ENCODE measurements around the gene MAP1LC3B.

Gene MAP1LC3B

GRCh38 chr16:87366930-87367329 is 25.2 kb upstream of the MAP1LC3B start:
- no peak for DNase-seq (ENCODE audit: low read depth)
- TF ChIP-seq, protein P1, sequence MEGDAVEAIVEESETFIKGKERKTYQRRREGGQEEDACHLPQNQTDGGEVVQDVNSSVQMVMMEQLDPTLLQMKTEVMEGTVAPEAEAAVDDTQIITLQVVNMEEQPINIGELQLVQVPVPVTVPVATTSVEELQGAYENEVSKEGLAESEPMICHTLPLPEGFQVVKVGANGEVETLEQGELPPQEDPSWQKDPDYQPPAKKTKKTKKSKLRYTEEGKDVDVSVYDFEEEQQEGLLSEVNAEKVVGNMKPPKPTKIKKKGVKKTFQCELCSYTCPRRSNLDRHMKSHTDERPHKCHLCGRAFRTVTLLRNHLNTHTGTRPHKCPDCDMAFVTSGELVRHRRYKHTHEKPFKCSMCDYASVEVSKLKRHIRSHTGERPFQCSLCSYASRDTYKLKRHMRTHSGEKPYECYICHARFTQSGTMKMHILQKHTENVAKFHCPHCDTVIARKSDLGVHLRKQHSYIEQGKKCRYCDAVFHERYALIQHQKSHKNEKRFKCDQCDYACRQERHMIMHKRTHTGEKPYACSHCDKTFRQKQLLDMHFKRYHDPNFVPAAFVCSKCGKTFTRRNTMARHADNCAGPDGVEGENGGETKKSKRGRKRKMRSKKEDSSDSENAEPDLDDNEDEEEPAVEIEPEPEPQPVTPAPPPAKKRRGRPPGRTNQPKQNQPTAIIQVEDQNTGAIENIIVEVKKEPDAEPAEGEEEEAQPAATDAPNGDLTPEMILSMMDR (IDR thresholded peaks at IDR 0.05; ENCODE audit: insufficient read depth, low read depth, low read length, missing control alignments) = no peak
- H3K4me3 ChIP-seq (ENCODE audit: low read depth, low read length) = no peak overlapping the region

DNA sequence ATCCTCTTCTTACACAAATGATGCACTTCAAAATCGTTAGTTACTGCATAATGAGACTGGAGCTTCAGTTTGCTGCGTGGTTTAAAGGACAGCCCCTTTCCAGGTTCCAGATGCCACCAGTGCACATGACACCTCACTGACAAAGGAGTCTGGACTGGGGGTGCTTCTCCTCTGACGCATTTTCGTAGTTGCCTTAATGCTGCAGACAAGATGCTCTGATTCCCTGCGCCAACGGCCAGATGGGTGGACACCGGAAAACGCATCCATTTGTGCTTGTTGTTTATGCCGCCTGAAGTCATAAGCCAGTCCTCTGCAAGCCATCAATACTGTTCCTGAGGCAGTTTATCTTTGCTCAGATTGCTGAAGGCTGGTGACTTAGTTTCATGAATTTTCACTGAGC is 24.6 kb upstream of the MAP1LC3B start:
- H3K4me3 ChIP-seq (ENCODE audit: low read depth, low read length) = no peak overlapping the region
- TF ChIP-seq, protein P1 (IDR thresholded peaks at IDR 0.05; ENCODE audit: insufficient read depth, low read depth, low read length, missing control alignments) = no peak
- no peak for DNase-seq (ENCODE audit: low read depth)

GRCh38 chr16:87368029-87368770 is 23.9 kb upstream of the MAP1LC3B start:
- no peak overlapping the region for H3K4me3 ChIP-seq (ENCODE audit: low read depth, low read length)
- TF ChIP-seq, protein P1 (IDR thresholded peaks at IDR 0.05; ENCODE audit: insufficient read depth, low read depth, low read length, missing control alignments) = no peak
- no peak for DNase-seq (ENCODE audit: low read depth)

DNA sequence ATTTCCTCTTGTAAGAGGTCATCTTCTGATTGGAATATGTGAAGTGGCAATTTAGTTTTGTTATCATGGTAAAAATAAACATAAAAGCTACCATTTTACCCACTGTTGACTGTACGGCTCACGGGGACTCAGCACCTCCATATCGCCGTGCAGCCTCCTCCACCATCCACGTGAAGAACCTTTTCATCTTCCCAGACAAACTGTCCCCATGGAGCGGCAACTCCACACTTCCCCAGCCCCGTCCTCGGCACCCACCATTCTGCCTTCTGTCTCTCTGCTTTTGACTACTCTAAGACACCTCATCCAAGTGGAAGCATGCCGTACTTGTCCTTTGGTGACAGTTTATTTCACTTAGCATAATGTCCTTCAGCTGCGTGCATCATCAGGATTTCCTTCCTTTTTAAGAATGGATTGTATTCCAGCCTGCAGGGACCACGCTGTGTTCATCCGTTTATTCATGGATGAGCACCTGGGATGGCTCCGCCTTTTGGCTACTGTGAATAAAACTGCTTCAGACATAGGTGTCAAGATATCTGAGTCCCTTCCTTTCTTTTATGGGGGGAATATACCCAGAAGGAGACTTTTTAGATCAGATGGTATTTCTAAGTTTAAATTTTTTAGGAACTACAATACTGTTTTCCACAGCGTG is 22.9 kb upstream of the MAP1LC3B start:
- TF ChIP-seq, protein P1 (IDR thresholded peaks at IDR 0.05; ENCODE audit: insufficient read depth, low read depth, low read length, missing control alignments) = no peak
- DNase-seq (ENCODE audit: low read depth) = no peak
- H3K4me3 ChIP-seq (ENCODE audit: low read depth, low read length) = no peak overlapping the region

DNA sequence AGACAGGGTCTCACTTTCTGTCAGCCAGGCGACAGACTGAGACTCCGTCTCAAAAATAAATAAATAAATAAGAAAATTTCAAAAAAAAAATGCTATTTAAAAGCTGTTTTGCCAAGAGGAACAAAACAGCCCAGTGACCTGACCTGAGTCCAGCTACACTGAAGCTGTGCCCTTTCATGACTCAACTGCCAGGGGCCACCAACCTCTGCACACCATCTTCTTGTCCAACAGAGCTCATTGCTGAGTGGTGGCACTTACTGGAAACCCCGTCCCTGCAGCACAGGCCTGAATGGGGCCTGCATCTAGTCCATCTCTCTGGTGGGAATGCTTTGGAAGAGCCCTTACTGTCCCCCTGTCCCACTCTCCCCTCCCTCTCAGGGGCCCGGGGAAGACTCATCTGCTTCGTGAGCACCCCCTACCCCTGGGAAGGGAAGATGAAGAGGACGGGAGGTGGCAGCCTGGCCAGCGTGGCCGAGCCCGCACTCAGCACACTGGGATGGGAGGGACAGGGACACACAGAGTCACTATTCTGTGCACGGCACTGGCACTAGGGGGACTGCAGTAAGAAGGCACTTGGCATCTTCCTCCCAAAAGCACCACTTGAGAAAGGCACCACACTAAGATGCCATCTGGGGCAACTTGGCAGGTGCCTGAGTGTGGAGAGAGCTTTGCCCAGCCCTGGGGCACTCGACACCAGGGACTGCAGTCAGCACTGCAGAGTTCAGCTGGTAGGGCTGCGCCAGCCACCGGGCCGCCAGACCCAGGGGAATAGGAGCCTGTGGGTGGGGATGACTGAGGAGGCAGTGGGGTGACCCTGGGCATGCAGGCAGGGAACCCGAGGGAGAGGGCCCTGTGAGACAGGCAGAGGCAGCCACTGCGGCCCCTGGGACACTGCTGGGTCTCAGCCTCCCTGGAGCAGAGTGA is 22.1 kb upstream of the MAP1LC3B start:
- TF ChIP-seq, protein P1 (IDR thresholded peaks at IDR 0.05; ENCODE audit: insufficient read depth, low read depth, low read length, missing control alignments) = no peak
- no peak for DNase-seq (ENCODE audit: low read depth)
- no peak overlapping the region for H3K4me3 ChIP-seq (ENCODE audit: low read depth, low read length)

GRCh38 chr16:87371261-87371866 is 20.8 kb upstream of the MAP1LC3B start:
- no peak overlapping the region for H3K4me3 ChIP-seq (ENCODE audit: low read depth, low read length)
- TF ChIP-seq, protein P1 (IDR thresholded peaks at IDR 0.05; ENCODE audit: insufficient read depth, low read depth, low read length, missing control alignments) = no peak
- no peak for DNase-seq (ENCODE audit: low read depth)
